ENCODE measurements around the gene MRPL12.

MRPL12 gene

GRCh38 chr17:81740395-81740961, 37.3 kb downstream of the MRPL12 start:
- no peak for DNase-seq (ENCODE audit: low spot score)

- DNase-seq (ENCODE audit: low spot score), result no peak
Measured at GRCh38 chr17:81741049-81741593, 38.0 kb downstream of the MRPL12 start.

GRCh38 chr17:81741594-81742452, 38.7 kb downstream of the MRPL12 start:
- DNase-seq (ENCODE audit: low spot score), result no peak

Measured in kidney tubule cell (primary cell).